Raji (cell line): ENCODE data around the gene TLE5.

Source experiments
- POLR2A ChIP-seq: IDR thresholded peaks from 2 replicates; pipeline ENCODE4 v1.6.1; 2011; ENCODE audit warnings: low read depth, low read length, control low read depth; ENCODE audit not compliant: insufficient read depth

TLE5 gene

GRCh38 chr19:3099347-3100145 is 37.3 kb upstream of the TLE5 start:
- no peak for TF ChIP-seq POLR2A

DNA sequence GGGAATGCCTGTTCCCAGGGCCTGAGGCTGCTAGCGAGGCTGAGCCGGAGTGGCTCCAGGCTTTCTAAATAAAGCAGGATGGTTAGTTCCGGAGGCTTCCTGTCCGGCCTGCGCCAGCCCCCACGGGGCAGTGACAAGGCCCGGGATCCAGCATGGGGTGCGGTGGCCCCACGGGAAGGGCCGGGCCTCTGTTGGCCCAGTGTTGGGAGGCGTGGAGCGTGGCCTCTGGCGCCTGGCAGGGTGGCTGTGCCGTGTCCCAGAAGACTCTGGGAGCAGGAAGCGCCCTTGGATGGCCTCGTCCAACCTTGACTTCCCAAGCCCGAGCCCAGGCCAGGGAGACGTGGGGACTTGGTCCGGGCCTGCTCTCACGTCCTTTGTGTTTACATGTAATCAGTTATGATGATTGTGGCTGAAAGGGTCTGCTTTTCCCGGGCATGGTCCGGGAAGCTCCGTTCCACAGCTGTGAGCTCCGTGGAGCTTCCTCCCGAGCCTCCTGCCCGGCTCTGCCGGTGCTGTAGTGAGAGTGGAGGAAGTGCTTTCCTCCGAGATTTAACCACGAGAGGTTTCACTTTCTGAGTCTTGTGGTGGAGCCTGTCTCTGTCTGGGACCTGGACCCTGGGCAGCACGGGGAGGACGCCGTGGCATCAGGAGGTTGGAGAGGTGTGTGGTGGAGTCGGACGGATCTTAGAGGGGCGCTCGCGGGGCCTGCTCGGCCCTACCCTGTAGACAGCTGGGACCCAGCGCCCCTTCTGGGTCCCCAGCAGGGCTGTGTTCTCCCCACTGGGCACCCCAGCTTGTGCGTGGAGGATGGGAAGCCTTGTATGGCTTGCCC is 36.4 kb upstream of the TLE5 start:
- no peak for TF ChIP-seq POLR2A

DNA sequence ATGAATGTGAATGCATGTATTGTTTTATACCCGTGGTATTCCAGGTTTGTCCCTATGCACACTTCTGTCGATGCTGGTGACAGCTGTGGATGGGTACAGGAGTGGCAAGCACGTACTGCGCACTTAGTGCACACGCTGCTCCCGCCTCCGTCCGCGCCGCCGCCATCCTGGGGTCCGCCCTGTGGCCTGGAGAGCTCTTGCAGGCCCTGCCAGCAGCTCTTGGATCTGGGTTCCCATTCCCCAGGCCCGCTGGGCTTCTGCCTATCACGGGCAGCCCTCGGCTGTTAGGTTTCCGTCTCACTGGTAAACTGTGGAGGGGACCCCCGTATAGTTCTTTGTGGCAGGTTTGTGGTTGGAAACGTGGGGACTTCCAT is 35.8 kb upstream of the TLE5 start:
- no peak for TF ChIP-seq POLR2A

GRCh38 chr19:3097442-3097871 is 35.2 kb upstream of the TLE5 start:
- TF ChIP-seq POLR2A: no peak

DNA sequence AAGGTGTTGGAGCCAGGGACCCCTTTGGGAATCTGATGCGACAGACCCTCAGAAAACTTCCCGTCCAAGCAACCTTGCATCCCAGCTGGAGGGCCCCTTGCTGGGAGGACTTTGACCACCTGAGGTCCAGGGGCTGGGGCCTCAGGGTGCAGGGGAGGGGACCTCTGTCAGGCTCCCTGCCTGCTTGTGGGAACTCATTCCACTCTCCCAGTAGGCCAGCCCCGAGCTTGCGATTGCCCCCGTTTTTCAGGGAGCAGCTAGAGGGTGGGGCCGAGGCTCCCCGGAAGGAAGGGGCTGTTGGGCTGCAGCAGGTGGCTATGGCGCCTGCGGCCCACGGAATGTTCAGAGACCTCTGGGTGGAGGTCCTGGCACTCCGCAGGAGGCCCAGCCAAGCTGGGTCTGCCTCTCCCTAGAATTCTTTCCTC is 34.6 kb upstream of the TLE5 start:
- no peak for TF ChIP-seq POLR2A

GRCh38 chr19:3096267-3096901 is 34.1 kb upstream of the TLE5 start:
- TF ChIP-seq POLR2A: no peak

DNA sequence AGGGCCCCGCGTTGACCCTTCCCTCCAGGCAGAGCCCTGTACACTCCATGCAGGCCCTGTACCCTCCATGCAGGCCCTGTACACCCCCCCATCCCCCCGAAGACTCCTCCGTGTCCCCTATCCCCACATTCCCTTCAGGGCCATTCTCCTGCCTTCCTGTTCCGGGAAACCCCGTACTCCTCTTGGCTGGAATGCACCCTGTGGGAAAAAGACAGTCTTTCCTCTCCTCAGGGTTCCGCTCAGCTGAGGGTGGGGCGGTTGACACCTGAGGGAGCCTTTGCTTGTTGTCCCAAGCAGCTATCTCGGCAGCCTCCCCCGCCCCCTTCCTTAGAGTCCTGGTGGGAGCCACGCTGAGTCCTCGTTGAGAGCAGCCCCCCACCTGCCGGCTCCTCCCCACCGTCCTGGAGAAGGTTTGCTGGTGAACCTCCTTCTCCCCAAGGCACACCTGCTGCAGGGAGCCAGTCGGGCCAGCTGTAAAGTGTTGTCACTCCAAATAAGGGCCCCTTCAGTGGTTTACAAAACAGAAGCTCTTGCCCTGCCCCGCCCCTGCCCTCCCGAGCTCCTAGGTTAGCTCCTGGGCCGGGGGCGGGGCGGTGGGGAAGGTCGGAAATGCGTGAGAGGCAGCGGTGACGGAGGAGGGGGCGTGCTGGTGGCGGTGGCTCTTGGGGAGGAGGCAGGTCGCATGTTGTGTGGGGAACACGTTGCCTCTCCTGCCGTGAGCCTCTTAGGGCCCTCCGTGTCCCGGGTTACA is 33.3 kb upstream of the TLE5 start:
- no peak for TF ChIP-seq POLR2A

DNA sequence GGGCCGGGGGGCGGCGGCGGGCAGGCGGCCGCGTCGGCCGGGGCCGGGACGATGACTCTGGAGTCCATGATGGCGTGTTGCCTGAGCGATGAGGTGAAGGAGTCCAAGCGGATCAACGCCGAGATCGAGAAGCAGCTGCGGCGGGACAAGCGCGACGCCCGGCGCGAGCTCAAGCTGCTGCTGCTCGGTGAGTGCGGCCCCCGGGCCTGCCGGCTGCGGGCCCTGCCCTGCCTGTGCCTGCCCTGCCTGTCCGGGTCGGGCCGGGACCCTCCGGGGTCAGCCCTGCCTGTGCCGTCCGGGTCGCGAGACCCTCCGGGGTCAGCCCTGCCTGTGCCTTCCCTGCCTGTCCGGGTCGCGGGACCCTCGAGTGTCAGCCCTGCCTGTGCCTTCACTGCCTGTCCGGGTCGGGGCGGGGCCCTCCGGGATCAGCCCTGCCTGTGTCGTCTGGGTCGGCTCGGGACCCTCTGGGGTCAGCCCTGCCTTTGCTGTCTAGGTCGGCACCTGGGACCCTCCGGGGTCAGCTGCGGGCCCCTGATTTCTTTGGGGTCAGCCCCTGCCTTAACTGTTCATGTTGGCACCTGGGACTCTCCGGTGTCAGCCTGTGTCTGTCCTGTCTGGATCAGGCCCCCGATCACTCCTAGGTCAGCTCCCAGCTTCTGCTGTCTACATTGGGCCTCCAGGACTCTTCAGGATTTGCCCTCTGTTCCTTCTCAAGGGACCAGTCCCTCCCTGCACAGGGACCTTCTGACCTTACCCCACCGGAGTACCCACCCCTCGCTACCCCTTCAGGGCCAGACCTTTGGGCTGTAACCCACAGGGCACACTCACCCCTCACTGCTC is 32.5 kb upstream of the TLE5 start:
- no peak for TF ChIP-seq POLR2A

- TF ChIP-seq POLR2A: no peak
These were observed 25.5 kb upstream of the TLE5 start for GRCh38 chr19:3087769-3088168.

- no peak for TF ChIP-seq POLR2A
These were observed 22.6 kb upstream of the TLE5 start for GRCh38 chr19:3084943-3085342.

- TF ChIP-seq POLR2A: no peak
These were observed 21.7 kb upstream of the TLE5 start for GRCh38 chr19:3083964-3084363.

GRCh38 chr19:3082331-3082730 is 20.0 kb upstream of the TLE5 start:
- no peak for TF ChIP-seq POLR2A

GRCh38 chr19:3080286-3080685 is 18.0 kb upstream of the TLE5 start:
- no peak for TF ChIP-seq POLR2A

DNA sequence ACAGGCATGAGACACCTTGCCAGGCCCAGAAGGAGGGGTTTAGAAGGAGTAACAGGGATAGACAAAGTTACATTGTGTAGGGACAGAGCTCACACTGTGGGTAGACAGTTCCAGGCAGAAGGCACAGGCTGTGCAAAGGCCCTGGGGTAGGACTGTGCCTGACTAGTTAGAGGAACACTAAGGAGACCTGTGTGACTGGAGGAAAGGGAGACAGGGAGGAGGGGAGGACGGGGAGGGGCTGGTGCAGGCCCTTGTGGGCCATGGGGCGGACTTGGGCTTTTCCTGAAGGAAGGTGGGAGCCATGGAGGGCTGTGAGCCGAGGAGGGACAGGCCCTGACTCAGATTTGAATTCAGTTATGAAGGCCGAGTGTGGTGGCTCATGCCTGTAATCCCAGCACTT is 17.3 kb upstream of the TLE5 start:
- TF ChIP-seq POLR2A: no peak
